H4 (cell line): ENCODE data around the gene FBXO2. TPM values are rescaled to one million over a fixed set of nuclear protein-coding genes. Genes with fewer than 3 reads are reported as not detected.
A peak's percentile ranks its signal among the peaks of the same experiment; 100 is the strongest.

Experiments
- DNase-seq: peaks from one replicate; pipeline ENCODE4 v3.0.0-alpha.2; 2015; ENCODE audit warnings: low spot score
- total RNA-seq: library from RNA; depleted of rRNA; stranded (reverse); fragments of >200 nt; shearing (Covaris generic); gene quantifications from 2 replicates; pipeline ENCODE4 v1.2.3, GENCODE V29; 2014

Gene FBXO2
- total RNA-seq, 1 experiment from 2014 or later = 2.3 TPM

GRCh38 chr1:11682287-11682771 is 28.1 kb upstream of the FBXO2 start:
- no peak for DNase-seq

GRCh38 chr1:11681071-11681771 is 27.0 kb upstream of the FBXO2 start, which contains the start of gene MAD2L2:
MAD2L2 (minus strand) TSS chr1:11681148; CDS start chr1:11680601, 547 bp downstream.
- DNase-seq = peak; percentile 84

- no peak for DNase-seq
Measured at GRCh38 chr1:11680270-11681070, 26.2 kb upstream of the FBXO2 start.

- no peak for DNase-seq
Measured at GRCh38 chr1:11678442-11678841, 24.2 kb upstream of the FBXO2 start.

- no peak for DNase-seq
Measured at GRCh38 chr1:11676386-11677103, 22.3 kb upstream of the FBXO2 start.

GRCh38 chr1:11675325-11675724 is 21.1 kb upstream of the FBXO2 start:
- no peak for DNase-seq

GRCh38 chr1:11674488-11674887 is 20.3 kb upstream of the FBXO2 start:
- no peak for DNase-seq

- no peak for DNase-seq
Measured at GRCh38 chr1:11673089-11673769, 19.0 kb upstream of the FBXO2 start.

GRCh38 chr1:11671544-11672286 is 17.5 kb upstream of the FBXO2 start:
- DNase-seq = no peak

GRCh38 chr1:11671205-11671543 is 16.9 kb upstream of the FBXO2 start:
- no peak for DNase-seq

GRCh38 chr1:11670747-11671146 is 16.5 kb upstream of the FBXO2 start:
- no peak for DNase-seq

- DNase-seq = no peak
Measured at GRCh38 chr1:11668516-11668915, 14.3 kb upstream of the FBXO2 start.

- no peak for DNase-seq
Measured at GRCh38 chr1:11664336-11665065, 10.3 kb upstream of the FBXO2 start.

GRCh38 chr1:11661103-11661502 is 6.9 kb upstream of the FBXO2 start:
- DNase-seq = no peak

- no peak for DNase-seq
Measured at GRCh38 chr1:11659748-11660147, 5.5 kb upstream of the FBXO2 start.

GRCh38 chr1:11658542-11658941 is 4.3 kb upstream of the FBXO2 start:
- DNase-seq = no peak

- DNase-seq = no peak
Measured at GRCh38 chr1:11657654-11658053, 3.4 kb upstream of the FBXO2 start.

GRCh38 chr1:11654939-11655808 is 945 bp upstream of the FBXO2 start:
- DNase-seq = no peak

GRCh38 chr1:11653861-11654136 is 430 bp downstream of the FBXO2 start:
- no peak for DNase-seq
